ENCODE data around the gene CABLES2.

CABLES2 gene

DNA sequence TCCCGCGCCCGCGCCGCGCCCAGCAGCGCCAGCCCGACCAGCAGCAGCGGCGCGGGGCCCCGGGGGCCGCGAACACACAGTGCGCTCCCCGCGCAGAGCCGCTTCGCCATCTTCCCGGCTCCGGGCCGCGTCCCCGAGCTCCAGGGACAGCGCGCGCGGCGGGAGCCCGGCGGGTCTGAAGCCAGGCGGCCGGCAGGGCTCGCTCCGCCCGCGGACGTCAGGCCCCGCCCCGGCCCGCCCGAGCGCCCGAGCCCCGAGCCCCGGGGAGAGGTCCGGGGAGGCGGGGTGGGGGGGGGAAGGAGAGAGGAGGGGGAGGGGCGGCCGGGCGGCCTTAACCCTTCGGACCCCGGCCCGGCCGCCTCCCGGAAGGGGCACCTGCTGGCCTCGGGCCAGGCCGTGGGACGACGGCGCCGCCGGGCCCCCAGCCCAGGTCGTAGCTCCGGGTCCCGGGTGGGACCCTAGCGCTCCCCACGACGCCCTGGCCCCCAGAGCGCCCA is 39.9 kb downstream of the CABLES2 start, which contains the start of gene LAMA5:
LAMA5 (minus strand) TSS at position 177 of the 497 bp plus-strand sequence; CDS start at position 110, 67 bp downstream.
- no peak within 1 kb of the TSS for H3K27ac ChIP-seq (ENCODE audit: low read depth, low read length)
- peaks cover 58% of the 10 kb centered on the region for H3K4me1 ChIP-seq (ENCODE audit: control insufficient read depth, insufficient read depth, low read length, unreplicated experiment)
- H3K79me2 ChIP-seq (ENCODE audit: control insufficient read depth, insufficient read depth, low read length, unreplicated experiment), result no peaks in the 10 kb centered on the region
- peak within 1 kb of the TSS; percentile 88 for H3K4me3 ChIP-seq (ENCODE audit: low read depth, low read length)
- peak within 1 kb of the TSS; percentile 73 for H2AFZ ChIP-seq (ENCODE audit: low read length, unreplicated experiment)
- H3K36me3 ChIP-seq (ENCODE audit: insufficient read depth, low read length), result no peaks in the 10 kb centered on the region
- H3K27me3 ChIP-seq (ENCODE audit: insufficient read depth, low read length), result no peaks in the 10 kb centered on the region

GRCh38 chr20:62366370-62367135 is 40.5 kb downstream of the CABLES2 start:
- no peaks in the 10 kb centered on the region for H3K27me3 ChIP-seq (ENCODE audit: insufficient read depth, low read length)
- H3K4me1 ChIP-seq (ENCODE audit: control insufficient read depth, insufficient read depth, low read length, unreplicated experiment), result peaks cover 58% of the 10 kb centered on the region
- H3K79me2 ChIP-seq (ENCODE audit: control insufficient read depth, insufficient read depth, low read length, unreplicated experiment), result no peaks in the 10 kb centered on the region
- peak overlapping the region; percentile 73 for H2AFZ ChIP-seq (ENCODE audit: low read length, unreplicated experiment)
- H3K27ac ChIP-seq (ENCODE audit: low read depth, low read length), result no peak overlapping the region
- peak overlapping the region; percentile 88 for H3K4me3 ChIP-seq (ENCODE audit: low read depth, low read length)
- H3K36me3 ChIP-seq (ENCODE audit: insufficient read depth, low read length), result no peaks in the 10 kb centered on the region

- no peaks in the 10 kb centered on the region for H3K79me2 ChIP-seq (ENCODE audit: control insufficient read depth, insufficient read depth, low read length, unreplicated experiment)
These were observed 41.2 kb downstream of the CABLES2 start for GRCh38 chr20:62365814-62366369.

GRCh38 chr20:62364911-62365736 is 42.0 kb downstream of the CABLES2 start:
- no peak overlapping the region for H2AFZ ChIP-seq (ENCODE audit: low read length, unreplicated experiment)
- H3K27me3 ChIP-seq (ENCODE audit: insufficient read depth, low read length), result no peaks in the 10 kb centered on the region
- H3K4me3 ChIP-seq (ENCODE audit: low read depth, low read length), result no peak overlapping the region; the same call in 1 of the 2 replicates
- peaks cover 55% of the 10 kb centered on the region for H3K4me1 ChIP-seq (ENCODE audit: control insufficient read depth, insufficient read depth, low read length, unreplicated experiment)
- H3K79me2 ChIP-seq (ENCODE audit: control insufficient read depth, insufficient read depth, low read length, unreplicated experiment), result no peaks in the 10 kb centered on the region
- H3K36me3 ChIP-seq (ENCODE audit: insufficient read depth, low read length), result no peaks in the 10 kb centered on the region
- H3K27ac ChIP-seq (ENCODE audit: low read depth, low read length), result no peak overlapping the region; the same call in 1 of the 2 replicates

More at GRCh38 chr20:62365814-62366369, 41.2 kb downstream of the CABLES2 start:
- H3K4me1 ChIP-seq (ENCODE audit: control insufficient read depth, insufficient read depth, low read length, unreplicated experiment), result peaks cover 60% of the 10 kb centered on the region
- H3K27ac ChIP-seq (ENCODE audit: low read depth, low read length), result no peak overlapping the region
- H3K4me3 ChIP-seq (ENCODE audit: low read depth, low read length), result peak overlapping the region; percentile 88
- no peaks in the 10 kb centered on the region for H3K36me3 ChIP-seq (ENCODE audit: insufficient read depth, low read length)
- no peak overlapping the region for H2AFZ ChIP-seq (ENCODE audit: low read length, unreplicated experiment)
- H3K27me3 ChIP-seq (ENCODE audit: insufficient read depth, low read length), result no peaks in the 10 kb centered on the region

- Histone ChIP-seq H3K36me3 (ENCODE audit: insufficient read depth, low read length) (no peaks in the 10 kb centered on the region), H3K27ac (ENCODE audit: low read depth, low read length) (peak overlapping the region; percentile 8; the same call in 1 of the 2 replicates), H2AFZ (ENCODE audit: low read length, unreplicated experiment) (no peak overlapping the region), H3K79me2 (ENCODE audit: control insufficient read depth, insufficient read depth, low read length, unreplicated experiment) (no peaks in the 10 kb centered on the region), H3K4me1 (ENCODE audit: control insufficient read depth, insufficient read depth, low read length, unreplicated experiment) (peaks cover 55% of the 10 kb centered on the region), H3K27me3 (ENCODE audit: insufficient read depth, low read length) (no peaks in the 10 kb centered on the region), H3K4me3 (ENCODE audit: low read depth, low read length) (no peak overlapping the region)
These were observed 42.9 kb downstream of the CABLES2 start for GRCh38 chr20:62363920-62364851.

GRCh38 chr20:62362991-62363919 is 43.8 kb downstream of the CABLES2 start:
- H3K4me1 ChIP-seq (ENCODE audit: control insufficient read depth, insufficient read depth, low read length, unreplicated experiment), result peaks cover 56% of the 10 kb centered on the region
- H3K4me3 ChIP-seq (ENCODE audit: low read depth, low read length), result no peak overlapping the region
- no peaks in the 10 kb centered on the region for H3K36me3 ChIP-seq (ENCODE audit: insufficient read depth, low read length)
- H2AFZ ChIP-seq (ENCODE audit: low read length, unreplicated experiment), result no peak overlapping the region
- H3K27ac ChIP-seq (ENCODE audit: low read depth, low read length), result no peak overlapping the region
- no peaks in the 10 kb centered on the region for H3K27me3 ChIP-seq (ENCODE audit: insufficient read depth, low read length)
- no peaks in the 10 kb centered on the region for H3K79me2 ChIP-seq (ENCODE audit: control insufficient read depth, insufficient read depth, low read length, unreplicated experiment)

GRCh38 chr20:62362590-62362940 is 44.5 kb downstream of the CABLES2 start:
- no peak overlapping the region for H3K4me3 ChIP-seq (ENCODE audit: low read depth, low read length)
- no peaks in the 10 kb centered on the region for H3K79me2 ChIP-seq (ENCODE audit: control insufficient read depth, insufficient read depth, low read length, unreplicated experiment)
- H3K27ac ChIP-seq (ENCODE audit: low read depth, low read length), result no peak overlapping the region
- H3K4me1 ChIP-seq (ENCODE audit: control insufficient read depth, insufficient read depth, low read length, unreplicated experiment), result peaks cover 56% of the 10 kb centered on the region
- no peak overlapping the region for H2AFZ ChIP-seq (ENCODE audit: low read length, unreplicated experiment)
- H3K27me3 ChIP-seq (ENCODE audit: insufficient read depth, low read length), result no peaks in the 10 kb centered on the region
- H3K36me3 ChIP-seq (ENCODE audit: insufficient read depth, low read length), result no peaks in the 10 kb centered on the region

DNA sequence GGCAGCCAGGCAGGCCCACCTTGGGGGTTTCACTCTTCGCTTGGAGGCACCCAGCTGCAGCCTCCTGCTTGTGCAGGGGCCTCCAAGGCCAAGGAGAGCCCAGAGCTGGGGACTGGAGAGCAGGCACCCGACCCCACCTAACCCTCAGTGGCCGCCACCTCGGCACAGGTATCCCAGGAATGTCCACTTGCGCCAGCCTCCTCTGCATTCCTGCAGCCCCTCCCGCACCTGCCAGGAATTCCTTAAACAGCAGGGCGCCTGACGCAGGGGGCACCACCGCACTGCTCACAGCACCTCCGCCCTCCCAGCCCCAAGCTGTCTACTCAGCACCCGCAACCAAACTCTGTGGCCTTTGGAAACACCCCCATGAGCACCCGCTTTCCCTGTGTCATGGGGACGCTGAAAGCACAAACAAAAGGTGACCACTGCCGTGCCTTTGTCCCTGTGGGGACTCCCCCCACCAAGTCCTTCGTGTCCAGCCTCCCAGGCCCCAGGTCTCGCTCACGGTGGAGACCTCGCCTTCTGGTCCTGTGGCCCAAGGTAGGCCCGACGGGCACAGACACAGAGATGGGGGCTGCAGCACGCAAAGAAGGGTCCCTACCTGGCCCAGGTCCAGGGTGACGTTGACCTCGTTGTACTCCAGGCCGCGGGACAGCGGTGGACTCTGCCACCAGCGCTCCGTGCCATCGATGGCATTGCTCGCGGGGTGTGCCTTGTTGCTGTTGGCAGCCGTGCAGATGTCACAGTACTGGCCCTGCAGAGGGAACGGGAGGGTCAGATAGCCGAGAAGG is 45.1 kb downstream of the CABLES2 start:
- Histone ChIP-seq H3K4me3 (ENCODE audit: low read depth, low read length) (no peak overlapping the region), H3K4me1 (ENCODE audit: control insufficient read depth, insufficient read depth, low read length, unreplicated experiment) (peaks cover 60% of the 10 kb centered on the region), H2AFZ (ENCODE audit: low read length, unreplicated experiment) (no peak overlapping the region), H3K36me3 (ENCODE audit: insufficient read depth, low read length) (no peaks in the 10 kb centered on the region), H3K27ac (ENCODE audit: low read depth, low read length) (no peak overlapping the region), H3K27me3 (ENCODE audit: insufficient read depth, low read length) (no peaks in the 10 kb centered on the region), H3K79me2 (ENCODE audit: control insufficient read depth, insufficient read depth, low read length, unreplicated experiment) (no peaks in the 10 kb centered on the region)

Data from ACC112 (cell line).